Skin epidermis (tissue), 12 donors: Measurements from ENCODE around the gene RARG.

ENCODE experiments used
- H3K27ac ChIP-seq, 21 experiments: fragments of 200-600 bp; sonication (generic) in 11 of 21; one replicate each; pipeline ENCODE4 v1.5.0; 2020; ENCODE audit warnings: mild to moderate bottlenecking in 3 of 21, inconsistent platforms in 2 of 21, moderate library complexity in 2 of 21
- H3K4me3 ChIP-seq, 7 experiments: fragments of 200-600 bp; sonication (generic) in 2 of 7; one replicate each; pipeline ENCODE4 v1.5.0; 2020; ENCODE audit warnings: inconsistent platforms in 2 of 7, mild to moderate bottlenecking in 2 of 7, moderate library complexity in 1 of 7

RARG gene

GRCh38 chr12:53197011-53197640 lies 34.9 kb downstream of the RARG start:
- peak overlapping the region in 1 of 7 experiments; percentile 8 for H3K4me3 ChIP-seq

GRCh38 chr12:53196486-53196885 lies 35.5 kb downstream of the RARG start:
- Histone ChIP-seq H3K27ac (no peak overlapping the region), H3K4me3 (no peak overlapping the region)

More at GRCh38 chr12:53197011-53197640, 34.9 kb downstream of the RARG start:
- peak overlapping the region in 2 of 21 experiments; percentile 9 to 28 for H3K27ac ChIP-seq

- Histone ChIP-seq H3K4me3 (no peak overlapping the region), H3K27ac (no peak overlapping the region)
Observed at GRCh38 chr12:53195516-53196420, 36.2 kb downstream of the RARG start.

- Histone ChIP-seq H3K4me3 (no peak overlapping the region), H3K27ac (no peak overlapping the region)
Observed at GRCh38 chr12:53194973-53195372, 37.0 kb downstream of the RARG start.

GRCh38 chr12:53193985-53194716 lies 37.9 kb downstream of the RARG start:
- no peak overlapping the region for H3K4me3 ChIP-seq
- H3K27ac ChIP-seq, result no peak overlapping the region

DNA sequence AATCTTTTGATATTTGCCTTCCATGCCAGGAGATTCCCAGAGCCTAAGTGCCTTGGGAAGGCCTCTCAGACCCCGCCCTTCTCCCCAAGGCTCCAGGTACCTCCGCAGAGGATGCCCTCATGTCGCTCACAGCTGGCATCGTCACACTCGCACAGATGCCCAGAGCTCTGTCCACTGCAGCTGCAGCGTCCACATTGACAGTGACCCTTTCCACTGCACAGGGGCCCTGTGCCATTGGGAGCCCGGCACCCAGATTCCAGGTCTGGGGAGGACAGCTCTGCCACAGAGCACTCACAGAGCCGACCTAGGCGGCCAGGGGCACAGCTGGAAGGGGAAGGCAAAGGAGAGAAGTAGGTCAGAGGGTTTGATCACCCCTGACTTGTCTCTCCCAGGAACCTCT lies 39.0 kb downstream of the RARG start:
- no peak overlapping the region for H3K27ac ChIP-seq
- no peak overlapping the region for H3K4me3 ChIP-seq

- Histone ChIP-seq H3K4me3 (no peak overlapping the region), H3K27ac (no peak overlapping the region)
Observed at GRCh38 chr12:53192531-53193021, 39.4 kb downstream of the RARG start.

DNA sequence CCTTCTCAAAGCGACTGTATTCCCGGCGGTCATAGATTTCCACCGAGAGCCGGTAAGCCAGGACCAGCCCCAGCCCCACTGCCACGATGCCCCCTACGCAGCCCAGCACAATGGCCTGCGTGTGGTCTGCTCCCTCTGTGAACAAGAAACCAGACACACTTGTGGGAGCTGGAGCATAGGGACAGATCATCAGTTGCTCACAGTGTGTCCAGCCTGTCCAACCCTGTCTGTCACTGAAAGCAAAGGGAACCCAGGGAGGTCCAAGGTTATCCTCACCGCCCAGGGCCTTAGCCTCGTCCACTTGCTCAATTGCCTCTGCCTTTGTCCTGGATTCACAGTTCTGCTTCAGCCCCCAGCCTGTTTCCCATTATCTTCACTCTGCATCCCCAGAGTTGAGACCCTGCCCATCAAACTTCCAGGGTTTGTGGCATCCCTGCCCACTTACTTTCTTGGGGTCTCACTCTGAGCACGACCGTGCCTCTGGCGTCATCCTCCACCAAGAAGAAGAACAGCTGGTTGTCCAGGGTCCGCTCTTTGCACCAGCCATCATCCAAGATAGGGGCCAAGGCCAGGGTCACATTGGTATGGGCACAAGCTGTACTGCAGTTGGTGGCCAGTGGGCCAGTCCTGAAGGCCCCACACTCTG lies 40.0 kb downstream of the RARG start:
- Histone ChIP-seq H3K4me3 (no peak overlapping the region), H3K27ac (no peak overlapping the region)

DNA sequence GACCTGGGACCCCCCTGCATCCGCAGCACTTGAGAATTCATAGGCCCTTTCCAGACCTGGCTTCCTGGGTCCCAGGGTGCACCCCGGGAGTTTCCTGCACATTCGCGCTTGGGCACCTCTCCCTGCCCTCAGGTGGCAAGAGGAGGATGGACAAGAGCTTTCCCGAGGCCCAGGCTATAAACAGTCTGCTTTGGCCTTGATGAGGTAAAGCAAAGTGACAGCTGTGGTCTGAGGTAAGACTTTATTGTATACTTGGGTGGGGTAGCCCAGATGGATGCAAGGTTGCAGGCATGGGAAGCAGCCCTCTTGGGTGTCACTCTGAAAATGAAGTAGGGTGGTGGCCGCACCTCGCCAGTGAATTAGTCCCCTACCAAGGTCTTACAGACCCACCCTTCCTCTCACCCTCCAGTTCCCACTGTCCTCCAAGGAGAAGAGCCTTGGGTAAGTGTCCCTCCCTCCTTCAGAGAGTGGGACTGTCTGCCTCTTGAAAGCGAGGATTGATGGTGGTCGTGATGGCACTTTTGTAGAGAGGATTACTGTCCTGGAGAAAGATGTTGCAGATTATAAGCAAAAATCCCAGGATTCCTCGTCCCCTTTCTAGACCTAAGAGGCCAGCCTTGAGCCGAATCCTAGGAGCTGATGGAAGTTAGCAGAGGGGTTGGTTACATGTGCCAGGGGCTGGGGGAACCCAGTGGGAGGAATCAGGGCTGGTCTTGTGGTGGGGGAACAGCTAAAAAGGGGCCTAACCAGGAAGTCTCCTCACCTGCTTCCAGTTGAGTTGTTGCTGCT lies 40.7 kb downstream of the RARG start:
- no peak overlapping the region for H3K4me3 ChIP-seq
- H3K27ac ChIP-seq, result no peak overlapping the region

DNA sequence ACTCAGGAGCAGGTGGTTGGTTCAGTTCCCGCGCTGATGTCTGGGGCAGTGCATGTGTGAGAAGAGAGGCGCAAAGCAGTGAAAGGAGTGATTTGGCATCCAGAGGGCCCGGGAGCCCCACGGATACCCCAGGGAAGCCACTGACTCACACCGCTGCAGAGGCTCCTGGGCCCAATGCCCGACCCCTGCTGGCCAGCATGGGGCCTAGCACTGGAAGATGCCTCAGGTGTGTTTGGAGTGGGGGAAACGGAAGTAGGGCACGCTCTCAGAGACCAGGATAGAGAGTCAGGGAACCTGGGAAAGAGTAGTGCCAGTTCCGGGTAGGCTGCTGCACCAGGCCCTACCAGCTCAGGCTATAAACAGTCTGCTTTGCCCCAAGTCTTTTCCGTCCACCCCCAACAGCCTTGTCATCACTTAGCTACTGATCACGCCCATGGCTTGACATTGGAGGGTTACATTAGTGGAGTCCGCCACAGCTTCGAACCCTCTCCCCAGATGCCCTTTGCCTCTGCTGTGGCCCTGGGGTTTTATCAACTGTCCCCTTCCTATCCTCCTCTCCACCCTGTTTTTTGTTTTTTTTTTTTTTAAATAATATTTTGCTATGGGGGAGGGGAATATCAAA lies 41.8 kb downstream of the RARG start:
- no peak overlapping the region for H3K4me3 ChIP-seq
- H3K27ac ChIP-seq, result peak overlapping the region in 2 of 21 experiments; percentile 1 to 35

- H3K27ac ChIP-seq, result peak overlapping the region in 1 of 21 experiments; percentile 22
- no peak overlapping the region for H3K4me3 ChIP-seq
Observed at GRCh38 chr12:53187145-53187899, 44.7 kb downstream of the RARG start.

GRCh38 chr12:53186745-53187144 lies 45.3 kb downstream of the RARG start:
- Histone ChIP-seq H3K4me3 (no peak overlapping the region), H3K27ac (no peak overlapping the region)

DNA sequence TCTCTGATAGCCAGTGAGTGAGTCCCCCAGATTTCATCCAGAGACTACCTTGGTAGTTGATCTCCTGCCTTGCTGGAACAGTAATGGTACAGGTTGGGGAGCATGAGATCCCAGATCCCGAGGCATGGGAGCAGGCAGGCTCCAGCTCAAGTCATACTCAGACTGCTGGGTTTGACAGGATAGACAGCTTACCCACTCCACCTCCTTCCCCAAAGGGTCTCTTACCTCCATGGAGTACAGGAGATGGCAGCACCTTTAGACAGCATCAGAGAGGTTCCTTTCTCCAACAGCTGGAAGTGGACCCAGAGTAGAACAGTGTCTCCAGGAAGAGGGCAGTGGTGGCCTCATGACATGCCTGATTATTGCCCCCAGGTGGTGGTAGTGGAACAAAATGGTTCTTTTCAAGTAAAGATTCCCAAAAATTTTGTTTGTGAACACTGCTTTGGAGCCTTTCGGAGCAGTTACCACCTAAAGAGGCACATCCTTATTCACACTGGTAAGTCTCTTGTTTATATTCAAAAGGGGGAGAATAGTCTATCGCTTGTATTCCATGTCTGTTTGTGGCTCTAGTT lies 46.3 kb downstream of the RARG start:
- H3K27ac ChIP-seq, result no peak overlapping the region
- no peak overlapping the region for H3K4me3 ChIP-seq

DNA sequence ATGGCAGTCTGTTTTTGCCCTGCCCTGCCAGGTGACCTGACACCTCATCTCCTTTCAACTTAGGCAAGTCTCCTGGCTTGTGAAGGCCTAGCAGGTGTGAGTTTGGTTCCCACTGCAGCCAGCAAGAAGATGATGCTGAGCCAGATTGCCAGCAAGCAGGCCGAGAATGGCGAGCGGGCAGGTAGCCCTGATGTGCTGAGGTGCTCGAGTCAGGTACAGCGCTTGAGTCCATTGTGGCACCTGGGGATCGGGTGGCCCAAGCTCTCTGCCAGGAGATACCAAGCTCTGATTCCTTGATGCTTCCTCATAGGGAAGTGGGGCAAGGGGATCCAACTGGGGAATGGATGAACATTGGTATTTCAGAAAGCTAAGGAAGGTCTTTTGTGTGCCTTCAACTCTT lies 47.2 kb downstream of the RARG start:
- Histone ChIP-seq H3K27ac (no peak overlapping the region), H3K4me3 (no peak overlapping the region)

DNA sequence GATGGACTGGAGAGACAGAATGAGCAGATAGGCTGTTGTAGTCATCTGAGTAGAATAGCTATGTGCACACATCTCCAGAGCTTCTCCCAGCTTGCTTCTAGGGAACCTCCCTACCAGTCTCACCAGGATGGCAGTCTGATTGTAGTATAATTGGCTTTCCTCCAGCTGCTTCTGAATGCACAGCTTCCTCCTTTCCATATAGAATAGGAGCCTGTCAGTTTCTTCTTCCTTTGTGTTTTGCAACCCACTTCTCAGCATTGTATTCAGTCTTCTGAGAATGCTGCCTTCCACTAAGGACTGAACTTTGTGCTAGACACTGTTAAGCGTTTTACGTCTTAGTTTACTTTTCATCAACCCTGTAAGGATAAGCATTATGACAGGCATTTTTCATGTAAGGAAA lies 49.1 kb downstream of the RARG start:
- Histone ChIP-seq H3K27ac (peak overlapping the region in 1 of 21 experiments; percentile 14), H3K4me3 (no peak overlapping the region)

- Histone ChIP-seq H3K4me3 (peak overlapping the region in 1 of 7 experiments; percentile 76), H3K27ac (peak overlapping the region in 5 of 21 experiments; percentile 87 to 98 (median 95))
Observed at GRCh38 chr12:53181935-53182334, 50.1 kb downstream of the RARG start.

GRCh38 chr12:53180931-53181645 lies 50.9 kb downstream of the RARG start:
- H3K4me3 ChIP-seq, result peak overlapping the region; percentile 60 to 87 (median 74)
- H3K27ac ChIP-seq, result peak overlapping the region; percentile 79 to 98 (median 93)
